ENCODE measurements around the gene JARID2. TPM values are rescaled to one million over a fixed set of nuclear protein-coding genes. Genes with fewer than 3 reads are reported as not detected.

The JARID2 gene
- total and polyA plus RNA-seq, 2 of the 8 experiments (the other 6 are each of a cell fraction or from before 2014, with no cell fraction given) = 60.1 to 239 TPM

DNA sequence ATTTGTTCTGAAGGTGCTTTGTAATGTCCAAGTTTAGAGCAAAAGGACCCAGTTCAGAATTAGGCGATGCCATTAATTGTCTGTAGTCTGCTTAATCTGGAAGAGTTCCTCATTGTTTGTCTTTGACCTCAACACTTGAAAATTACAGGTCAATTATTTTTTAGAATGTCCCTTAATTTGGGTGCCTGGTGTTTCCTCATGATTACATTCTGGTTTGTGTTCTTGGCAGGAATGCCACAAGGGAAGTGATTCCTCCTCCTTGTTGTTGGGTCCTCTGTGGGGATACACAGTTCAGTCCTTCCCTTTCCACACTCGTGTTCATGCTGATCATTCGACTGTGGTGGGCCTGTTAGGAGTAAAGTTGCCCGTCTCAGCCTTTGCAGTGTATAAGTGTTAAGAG, 207.3 kb downstream of the JARID2 start (continued):
- TF ChIP-seq GTF2F1 (IDR thresholded peaks at IDR 0.05; ENCODE audit: borderline replicate concordance, low read depth, low read length) = no peak
- no peak for TF ChIP-seq TCF12 (IDR thresholded peaks at IDR 0.05; ENCODE audit: low read depth, low read length)
- TF ChIP-seq GABPA (IDR thresholded peaks at IDR 0.05; ENCODE audit: borderline replicate concordance, insufficient read depth, low read length) = no peak
- TF ChIP-seq BCL11A (IDR thresholded peaks at IDR 0.05; ENCODE audit: low read depth in 2 of 2, low read length in 2 of 2) = no peak
- TF ChIP-seq RAD21 (IDR thresholded peaks at IDR 0.05 in 1 of 2, conservative IDR thresholded peaks at IDR 0.05 in 1 of 2; ENCODE audit: low read depth in 2 of 2, low read length in 2 of 2) = no peak
- TF ChIP-seq, protein P1, sequence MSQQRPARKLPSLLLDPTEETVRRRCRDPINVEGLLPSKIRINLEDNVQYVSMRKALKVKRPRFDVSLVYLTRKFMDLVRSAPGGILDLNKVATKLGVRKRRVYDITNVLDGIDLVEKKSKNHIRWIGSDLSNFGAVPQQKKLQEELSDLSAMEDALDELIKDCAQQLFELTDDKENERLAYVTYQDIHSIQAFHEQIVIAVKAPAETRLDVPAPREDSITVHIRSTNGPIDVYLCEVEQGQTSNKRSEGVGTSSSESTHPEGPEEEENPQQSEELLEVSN (IDR thresholded peaks at IDR 0.05) = no peak
- TF ChIP-seq EZH2 (IDR thresholded peaks at IDR 0.05; ENCODE audit: low read depth, low read length, severe bottlenecking) = no peak
